Uterus (tissue), 2 donors: Measurements from ENCODE around the gene DOCK3.

ENCODE experiments used
- POLR2A ChIP-seq, 2 donors: fragments of 450-650 bp; IDR thresholded peaks; one replicate each; pipeline ENCODE4 v1.6.1; 2016; ENCODE audit warnings: antibody characterized with exemption in 2 of 2, mild to moderate bottlenecking in 1 of 2, moderate library complexity in 1 of 2
- TF ChIP-seq, protein P1 (sequence below), 4 experiments: fragments of 200-600 bp in 2 of 4; fragments of 450-650 bp in 2 of 4; sonication (generic) in 2 of 4; IDR thresholded peaks; one replicate each; pipeline ENCODE4 v1.5.1; 2016 to 2019; ENCODE audit warnings: antibody characterized with exemption in 4 of 4, mild to moderate bottlenecking in 2 of 4, moderate library complexity in 1 of 4

DNA sequence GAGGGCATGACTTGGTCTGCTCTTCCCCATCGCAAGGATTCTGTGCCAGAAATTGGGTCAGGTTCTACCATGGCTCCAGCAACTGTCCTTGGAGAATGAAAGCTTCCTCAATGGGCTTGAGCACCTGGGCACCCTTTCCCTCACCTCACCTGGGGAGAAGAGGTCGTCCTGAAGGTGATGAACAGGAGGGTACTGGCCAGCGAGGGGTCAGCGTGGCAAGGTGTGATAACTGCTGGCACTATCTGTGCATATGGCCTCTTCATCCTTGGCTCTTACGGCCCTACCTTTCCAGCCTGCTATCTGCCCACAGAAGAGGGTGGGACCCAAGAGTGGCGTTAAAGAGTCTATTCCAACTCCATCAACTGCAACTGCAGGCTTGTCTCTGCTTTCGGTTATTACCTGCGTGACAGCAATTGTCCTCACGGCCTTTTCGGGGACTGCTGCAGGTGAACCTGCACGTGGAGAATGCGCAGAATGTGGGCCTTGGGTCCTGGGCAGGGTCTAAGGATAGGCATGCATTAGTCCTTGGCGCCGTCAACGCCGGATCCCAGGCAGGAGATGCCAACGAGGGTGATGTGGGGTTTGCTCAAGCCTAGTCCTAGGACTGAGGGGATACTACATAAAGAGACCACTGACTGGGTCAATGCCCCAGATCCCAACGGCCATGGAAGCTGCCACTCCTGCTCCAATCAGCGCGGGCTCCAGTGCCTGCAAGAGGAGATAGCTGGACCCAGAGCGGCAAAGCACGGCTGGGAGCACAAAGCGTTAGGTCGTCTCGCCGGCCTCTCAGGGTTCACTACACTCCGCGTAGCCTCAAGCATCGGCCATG is 715.7 kb downstream of the DOCK3 start:
- TF ChIP-seq, protein P1, sequence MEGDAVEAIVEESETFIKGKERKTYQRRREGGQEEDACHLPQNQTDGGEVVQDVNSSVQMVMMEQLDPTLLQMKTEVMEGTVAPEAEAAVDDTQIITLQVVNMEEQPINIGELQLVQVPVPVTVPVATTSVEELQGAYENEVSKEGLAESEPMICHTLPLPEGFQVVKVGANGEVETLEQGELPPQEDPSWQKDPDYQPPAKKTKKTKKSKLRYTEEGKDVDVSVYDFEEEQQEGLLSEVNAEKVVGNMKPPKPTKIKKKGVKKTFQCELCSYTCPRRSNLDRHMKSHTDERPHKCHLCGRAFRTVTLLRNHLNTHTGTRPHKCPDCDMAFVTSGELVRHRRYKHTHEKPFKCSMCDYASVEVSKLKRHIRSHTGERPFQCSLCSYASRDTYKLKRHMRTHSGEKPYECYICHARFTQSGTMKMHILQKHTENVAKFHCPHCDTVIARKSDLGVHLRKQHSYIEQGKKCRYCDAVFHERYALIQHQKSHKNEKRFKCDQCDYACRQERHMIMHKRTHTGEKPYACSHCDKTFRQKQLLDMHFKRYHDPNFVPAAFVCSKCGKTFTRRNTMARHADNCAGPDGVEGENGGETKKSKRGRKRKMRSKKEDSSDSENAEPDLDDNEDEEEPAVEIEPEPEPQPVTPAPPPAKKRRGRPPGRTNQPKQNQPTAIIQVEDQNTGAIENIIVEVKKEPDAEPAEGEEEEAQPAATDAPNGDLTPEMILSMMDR (IDR thresholded peaks at IDR 0.05) = peak in 1 of 4 experiments; percentile 91
- TF ChIP-seq POLR2A (IDR thresholded peaks at IDR 0.05) = no peak
